OCI-LY3 (cell line): ENCODE results near the gene CLGN.

ENCODE experiments used
- H2AFZ ChIP-seq: fragments of 200-600, 300-600 bp; shearing (Covaris generic); 2 replicates; pipeline ENCODE4 v1.6.0; 2014; ENCODE audit warnings: antibody characterized with exemption, low read depth, low read length
- H3K27ac ChIP-seq: fragments of 200-600, 300-600 bp; sonication (generic); 2 replicates; pipeline ENCODE4 v1.5.1; 2014; ENCODE audit warnings: mild to moderate bottlenecking, low read length, moderate library complexity, mixed read lengths
- H3K27me3 ChIP-seq: fragments of 200-600, 300-600 bp; sonication (generic); 2 replicates; pipeline ENCODE4 v1.6.1; 2014; ENCODE audit warnings: low read depth, low read length, mixed read lengths
- H3K36me3 ChIP-seq: fragments of 200-600, 300-600 bp; sonication (generic); replicated peaks from 2 replicates; pipeline ENCODE3; 2014; ENCODE audit warnings: low read depth, low read length, mixed read lengths
- H3K4me1 ChIP-seq: fragments of 300-600, 200-600 bp; sonication (generic); 2 replicates; pipeline ENCODE4 v1.6.1; 2014; ENCODE audit warnings: low read length, mixed read lengths
- H3K4me2 ChIP-seq: fragments of 200-600, 300-600 bp; sonication (generic); 2 replicates; pipeline ENCODE4 v1.6.1; 2014; ENCODE audit warnings: low read length, mixed read lengths
- H3K4me3 ChIP-seq: fragments of 300-600, 200-600 bp; sonication (generic); 2 replicates; pipeline ENCODE4 v1.5.1; 2014; ENCODE audit warnings: antibody characterized with exemption, mild to moderate bottlenecking, low read length, moderate library complexity
- H3K79me2 ChIP-seq: fragments of 300-600, 200-600 bp; shearing (Covaris generic); 2 replicates; pipeline ENCODE4 v1.6.1; 2014; ENCODE audit warnings: mild to moderate bottlenecking, low read length, mixed read lengths
- H3K9ac ChIP-seq: fragments of 300-600, 200-600 bp; shearing (Covaris generic); 2 replicates; pipeline ENCODE4 v1.6.0; 2014; ENCODE audit warnings: mild to moderate bottlenecking, low read length, moderate library complexity
- H3K9me3 ChIP-seq: fragments of 200-600, 300-600 bp; shearing (Covaris generic); 2 replicates; pipeline ENCODE4 v1.6.1; 2014; ENCODE audit warnings: low read length, mixed read lengths; ENCODE audit not compliant: insufficient read depth
- H4K20me1 ChIP-seq: fragments of 200-600, 300-600 bp; sonication (generic); 2 replicates; pipeline ENCODE4 v1.6.1; 2016; ENCODE audit warnings: low read length, mixed read lengths; ENCODE audit not compliant: insufficient read depth
- CTCF ChIP-seq: fragments of 200-600, 300-600 bp; sonication (generic); IDR thresholded peaks from 2 replicates; pipeline ENCODE4 v1.5.1; 2014; ENCODE audit warnings: antibody characterized with exemption, low read length, low read depth
- EZH2phosphoT487 ChIP-seq: fragments of 200-600 bp; shearing (Covaris generic); IDR thresholded peaks from 2 replicates; pipeline ENCODE4 v1.6.1; 2018; ENCODE audit warnings: antibody characterized with exemption, mixed run types, low read depth

CLGN gene

GRCh38 chr4:140372751-140373327 lies 54.6 kb downstream of the CLGN start:
- Histone ChIP-seq H3K36me3 (no peaks in the 10 kb centered on the region), H4K20me1 (peaks cover 8% of the 10 kb centered on the region; the same call in 1 of the 2 replicates), H3K27ac (peak overlapping the region; percentile 16), H3K4me3 (peak overlapping the region; percentile 80), H3K79me2 (peaks cover 39% of the 10 kb centered on the region), H3K9me3 (no peaks in the 10 kb centered on the region), H2AFZ (peak overlapping the region; percentile 92), H3K27me3 (no peaks in the 10 kb centered on the region), H3K9ac (peak overlapping the region; percentile 68), H3K4me1 (peaks cover 13% of the 10 kb centered on the region), H3K4me2 (peak overlapping the region; percentile 79)
- peak; percentile 18 for TF ChIP-seq CTCF
- TF ChIP-seq EZH2phosphoT487: no peak

GRCh38 chr4:140368686-140369085 lies 58.8 kb downstream of the CLGN start:
- peaks cover 2% of the 10 kb centered on the region; the same call in 1 of the 2 replicates for H3K79me2 ChIP-seq
- no peaks in the 10 kb centered on the region for H4K20me1 ChIP-seq
- no peak for TF ChIP-seq CTCF
- no peak for TF ChIP-seq EZH2phosphoT487
- no peak overlapping the region for H3K9ac ChIP-seq
- H3K4me2 ChIP-seq: no peak overlapping the region
- H3K9me3 ChIP-seq: no peaks in the 10 kb centered on the region
- H2AFZ ChIP-seq: no peak overlapping the region
- no peak overlapping the region for H3K27ac ChIP-seq
- no peaks in the 10 kb centered on the region for H3K36me3 ChIP-seq
- peaks cover 4% of the 10 kb centered on the region; the same call in 1 of the 2 replicates for H3K4me1 ChIP-seq
- no peak overlapping the region for H3K4me3 ChIP-seq
- H3K27me3 ChIP-seq: no peaks in the 10 kb centered on the region

GRCh38 chr4:140367738-140368137 lies 59.7 kb downstream of the CLGN start:
- Histone ChIP-seq H3K9ac (no peak overlapping the region), H3K4me1 (peaks cover 4% of the 10 kb centered on the region; the same call in 1 of the 2 replicates), H3K4me3 (no peak overlapping the region), H4K20me1 (no peaks in the 10 kb centered on the region), H2AFZ (no peak overlapping the region), H3K27ac (no peak overlapping the region), H3K9me3 (no peaks in the 10 kb centered on the region), H3K4me2 (no peak overlapping the region), H3K27me3 (no peaks in the 10 kb centered on the region), H3K79me2 (no peaks in the 10 kb centered on the region), H3K36me3 (no peaks in the 10 kb centered on the region)
- TF ChIP-seq EZH2phosphoT487 (no peak), CTCF (no peak)

- Histone ChIP-seq H4K20me1 (no peaks in the 10 kb centered on the region), H3K27me3 (no peaks in the 10 kb centered on the region)
- TF ChIP-seq CTCF (no peak), EZH2phosphoT487 (no peak)
Observed at GRCh38 chr4:140363558-140363957, 63.9 kb downstream of the CLGN start.

More at GRCh38 chr4:140363558-140363957, 63.9 kb downstream of the CLGN start:
- Histone ChIP-seq H3K4me3 (no peak overlapping the region), H3K4me2 (no peak overlapping the region), H3K9ac (no peak overlapping the region), H3K27ac (no peak overlapping the region), H2AFZ (no peak overlapping the region), H3K4me1 (no peaks in the 10 kb centered on the region), H3K9me3 (no peaks in the 10 kb centered on the region), H3K79me2 (no peaks in the 10 kb centered on the region), H3K36me3 (no peaks in the 10 kb centered on the region)
